HT1080 (cell line): ENCODE measurements around the gene XIST. TPM values are rescaled to one million over a fixed set of nuclear protein-coding genes. Genes with fewer than 3 reads are reported as not detected.
A peak's percentile ranks its signal among the peaks of the same experiment; 100 is the strongest.
"Not testable (repeated sequence)": the region's sequence is repeated elsewhere in the genome, so short reads cannot be mapped to it uniquely, and the experiment has no call there.

Experiments used
- DNase-seq: peaks from one replicate; pipeline ENCODE4 v3.0.0-alpha.2; 2015; ENCODE audit warnings: low read depth
- polyA plus RNA-seq, 2 experiments: library from polyadenylated mRNA; depleted of rRNA; stranded (reverse); fragments of >200 nt; gene quantifications; 2 replicates each; pipeline ENCODE4 v1.2.3, GENCODE V29; 2015
- total RNA-seq: library from RNA; depleted of rRNA; stranded (reverse); fragments of >200 nt; shearing (Covaris generic); gene quantifications from 2 replicates; pipeline ENCODE4 v1.2.3, GENCODE V29; 2014; rRNA removed

The XIST gene
- not detected in 2 replicates for total RNA-seq
- polyA plus RNA-seq (2015; cell fraction: cytosol; rRNA removed): not detected in 2 replicates
- polyA plus RNA-seq (2015; cell fraction: nucleus; rRNA removed): 0.16 and 0.22 TPM in 2 replicates

- DNase-seq: no peak
Observed at GRCh38 chrX:73852467-73852866, at the start of gene XIST. TSS of gene XIST (minus strand) at chrX:73852714.

- DNase-seq: not testable (repeated sequence)
Observed at GRCh38 chrX:73898315-73898714, 45.8 kb upstream of the XIST start.

GRCh38 chrX:73892515-73893090, 40.1 kb upstream of the XIST start:
- peak; percentile 4 for DNase-seq

- DNase-seq: not testable (repeated sequence)
Observed at GRCh38 chrX:73882260-73882659, 29.7 kb upstream of the XIST start.

GRCh38 chrX:73877687-73878086, 25.2 kb upstream of the XIST start:
- no peak for DNase-seq

GRCh38 chrX:73876911-73877310, 24.4 kb upstream of the XIST start:
- no peak for DNase-seq

- DNase-seq: no peak
Observed at GRCh38 chrX:73868916-73869315, 16.4 kb upstream of the XIST start.

GRCh38 chrX:73867144-73867543, 14.6 kb upstream of the XIST start:
- DNase-seq: no peak

- DNase-seq: no peak
Observed at GRCh38 chrX:73863852-73864251, 11.3 kb upstream of the XIST start.

GRCh38 chrX:73863268-73863667, 10.8 kb upstream of the XIST start:
- DNase-seq: no peak

GRCh38 chrX:73859622-73860021, 7.1 kb upstream of the XIST start:
- no peak for DNase-seq

- peak; percentile 53 for DNase-seq
Observed at GRCh38 chrX:73855546-73855945, 3.0 kb upstream of the XIST start.

GRCh38 chrX:73852022-73852421, 492 bp downstream of the XIST start:
- no peak for DNase-seq

GRCh38 chrX:73851014-73852009, 1.2 kb downstream of the XIST start:
- DNase-seq: no peak

GRCh38 chrX:73850124-73851013, 2.1 kb downstream of the XIST start:
- peak; percentile 42 for DNase-seq

- DNase-seq: no peak
Observed at GRCh38 chrX:73849073-73849472, 3.4 kb downstream of the XIST start.

GRCh38 chrX:73847991-73848390, 4.5 kb downstream of the XIST start:
- no peak for DNase-seq

- no peak for DNase-seq
Observed at GRCh38 chrX:73847100-73847499, 5.4 kb downstream of the XIST start.

- DNase-seq: no peak
Observed at GRCh38 chrX:73842541-73843234, 9.8 kb downstream of the XIST start.

GRCh38 chrX:73841337-73841736, 11.2 kb downstream of the XIST start:
- DNase-seq: no peak
